GM10847 (cell line): ENCODE data around the gene ZNF674.

Experiments
- POLR2A ChIP-seq: IDR thresholded peaks from 2 replicates; pipeline ENCODE4 v1.6.1; 2011; ENCODE audit not compliant: insufficient read length; ENCODE audit errors: extremely low read depth

ZNF674 gene

DNA sequence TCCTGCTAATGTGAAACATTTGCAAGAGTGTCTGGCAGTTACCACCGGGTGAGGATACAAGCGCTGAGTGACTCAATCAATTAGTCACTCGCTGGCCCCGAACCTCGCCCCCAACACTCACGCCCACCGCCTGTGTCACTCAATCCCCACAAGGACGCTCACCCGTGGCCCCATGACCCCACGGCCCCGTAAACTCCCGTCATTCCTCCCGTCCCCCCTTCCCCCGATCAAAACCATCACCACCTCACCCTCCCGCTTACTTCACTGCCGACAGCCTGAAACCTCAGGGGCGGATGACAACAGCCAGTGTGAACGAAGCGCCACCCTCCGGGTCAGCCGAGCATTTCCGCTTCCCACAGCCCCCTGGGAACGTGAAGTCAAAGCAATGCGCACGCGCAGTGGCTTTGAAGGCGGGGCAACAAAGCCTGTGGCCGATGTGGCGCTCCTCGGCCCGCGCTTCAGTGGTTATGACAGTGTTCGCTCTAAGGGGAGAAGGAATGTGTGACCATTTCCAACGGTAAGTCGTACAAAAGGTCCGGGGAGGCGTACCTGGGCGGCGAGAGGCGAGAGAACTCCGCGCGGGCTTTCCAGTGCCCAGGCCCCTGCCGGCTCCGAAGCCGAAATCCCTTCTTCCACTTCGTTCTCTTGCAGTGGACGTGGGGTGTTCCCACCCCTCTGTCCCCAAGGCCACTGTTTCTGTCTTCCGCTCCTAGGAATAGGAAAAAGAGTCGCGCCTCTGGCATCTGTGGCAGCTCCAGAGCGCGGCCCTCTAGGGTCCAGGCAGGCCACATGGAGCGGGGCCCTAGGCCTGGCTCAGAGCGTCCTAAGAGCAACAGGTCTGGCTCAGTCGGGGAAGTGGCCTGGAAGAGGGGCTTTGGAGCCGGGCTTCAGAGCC lies at the start of gene ZNF674:
TSS of gene ZNF674 (minus strand) at position 311 of the 895 bp plus-strand sequence. CDS start 3,334 bp downstream, outside the sequence.
- TF ChIP-seq POLR2A = peak; percentile 60

DNA sequence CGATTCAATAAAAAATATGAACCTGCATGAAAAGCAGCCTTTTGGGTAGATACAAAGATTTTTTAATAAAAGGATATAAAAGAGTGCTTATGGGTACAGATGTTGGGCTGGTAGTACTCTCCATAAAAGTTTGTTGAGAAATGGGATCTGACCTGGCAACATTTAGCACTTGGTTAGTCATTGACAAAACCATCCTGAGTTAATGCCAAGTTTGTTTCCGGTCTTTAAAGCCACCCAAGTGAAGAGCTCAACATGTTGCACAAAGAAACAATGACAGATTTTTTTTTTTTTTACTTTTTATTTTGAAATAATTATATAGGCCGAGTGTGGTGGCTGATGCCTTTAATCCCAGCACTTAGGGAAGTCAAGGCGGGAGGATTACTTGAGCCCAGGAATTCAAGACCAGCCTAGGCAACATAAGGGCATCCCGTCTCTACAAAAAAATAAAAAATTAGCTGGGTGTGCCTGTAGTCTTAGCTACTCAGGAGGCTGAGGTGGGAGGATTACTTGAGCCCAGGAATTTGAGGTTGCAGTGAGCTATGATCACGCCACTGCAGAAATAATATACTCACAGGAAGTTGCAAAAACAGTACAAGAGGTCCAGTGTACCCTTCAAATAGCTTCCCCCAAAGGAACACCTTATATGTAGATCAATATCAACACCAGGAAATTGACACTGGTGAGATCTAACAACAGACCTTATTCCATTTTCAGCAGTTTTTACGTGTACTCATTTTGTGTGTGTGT lies 44.9 kb upstream of the ZNF674 start:
- TF ChIP-seq POLR2A = no peak

- no peak for TF ChIP-seq POLR2A
These were observed 43.0 kb upstream of the ZNF674 start for GRCh38 chrX:46588263-46588662.

DNA sequence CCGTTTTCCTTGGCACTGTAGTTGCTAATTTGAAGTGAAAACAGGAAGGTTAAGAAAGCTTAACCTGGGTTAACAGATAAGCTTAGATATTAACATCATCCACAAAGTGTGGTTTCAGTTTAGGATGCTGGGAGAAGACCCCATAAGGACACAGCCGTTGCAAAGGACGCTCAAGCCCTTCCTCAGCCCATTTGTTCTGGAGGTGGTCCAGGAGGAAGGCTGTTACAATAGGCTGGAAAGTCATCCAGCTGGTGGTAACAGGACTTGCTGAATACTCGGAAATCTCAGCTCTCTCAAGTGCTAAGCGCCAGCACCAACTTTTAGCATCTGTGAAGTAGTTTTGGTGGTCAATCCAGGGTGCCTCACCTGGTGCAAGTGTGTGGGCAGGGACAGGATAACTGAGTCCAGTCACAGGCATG lies 42.5 kb upstream of the ZNF674 start:
- TF ChIP-seq POLR2A = no peak

- no peak for TF ChIP-seq POLR2A
These were observed 41.9 kb upstream of the ZNF674 start for GRCh38 chrX:46587158-46587557.

GRCh38 chrX:46584736-46585135 lies 39.5 kb upstream of the ZNF674 start:
- TF ChIP-seq POLR2A = no peak

GRCh38 chrX:46582966-46583365 lies 37.7 kb upstream of the ZNF674 start:
- TF ChIP-seq POLR2A = no peak

DNA sequence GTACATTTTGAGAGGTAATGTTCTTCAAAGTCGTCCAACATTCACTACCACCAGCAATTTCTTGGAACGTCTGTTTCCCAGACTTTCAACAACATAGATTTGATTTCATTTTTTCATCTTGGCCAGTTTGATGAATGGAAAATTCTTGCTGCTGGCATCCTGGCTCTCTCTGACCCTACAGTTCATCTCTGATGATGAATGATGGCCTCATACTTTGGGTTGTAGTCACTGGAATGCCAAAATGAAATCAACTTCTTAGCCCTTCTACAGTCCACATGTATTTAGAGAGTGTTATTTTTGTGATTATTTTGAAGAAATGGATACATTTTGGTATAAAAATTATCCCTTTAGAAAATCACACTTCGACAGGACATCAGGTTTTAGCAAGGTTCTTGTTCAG lies 37.1 kb upstream of the ZNF674 start:
- no peak for TF ChIP-seq POLR2A

- no peak for TF ChIP-seq POLR2A
These were observed 35.4 kb upstream of the ZNF674 start for GRCh38 chrX:46580613-46581012.

DNA sequence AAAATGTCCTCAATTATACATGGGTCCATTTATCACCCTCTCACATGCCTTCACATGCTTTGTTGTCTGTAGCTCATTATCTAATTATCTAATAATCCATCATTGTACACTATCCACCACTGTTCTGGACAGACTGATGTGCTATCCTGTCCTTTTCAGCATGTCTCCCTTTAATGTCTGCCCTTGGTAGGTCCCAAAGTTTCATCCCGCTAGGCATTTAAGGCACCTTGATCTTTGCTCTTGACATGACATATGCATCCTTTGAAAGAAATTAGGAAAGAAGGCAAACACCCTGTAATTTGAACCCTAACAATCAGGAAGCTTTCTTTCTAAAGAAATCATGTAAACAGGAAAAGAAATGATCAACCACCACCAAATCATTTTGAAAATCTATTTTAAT lies 34.0 kb upstream of the ZNF674 start:
- no peak for TF ChIP-seq POLR2A

DNA sequence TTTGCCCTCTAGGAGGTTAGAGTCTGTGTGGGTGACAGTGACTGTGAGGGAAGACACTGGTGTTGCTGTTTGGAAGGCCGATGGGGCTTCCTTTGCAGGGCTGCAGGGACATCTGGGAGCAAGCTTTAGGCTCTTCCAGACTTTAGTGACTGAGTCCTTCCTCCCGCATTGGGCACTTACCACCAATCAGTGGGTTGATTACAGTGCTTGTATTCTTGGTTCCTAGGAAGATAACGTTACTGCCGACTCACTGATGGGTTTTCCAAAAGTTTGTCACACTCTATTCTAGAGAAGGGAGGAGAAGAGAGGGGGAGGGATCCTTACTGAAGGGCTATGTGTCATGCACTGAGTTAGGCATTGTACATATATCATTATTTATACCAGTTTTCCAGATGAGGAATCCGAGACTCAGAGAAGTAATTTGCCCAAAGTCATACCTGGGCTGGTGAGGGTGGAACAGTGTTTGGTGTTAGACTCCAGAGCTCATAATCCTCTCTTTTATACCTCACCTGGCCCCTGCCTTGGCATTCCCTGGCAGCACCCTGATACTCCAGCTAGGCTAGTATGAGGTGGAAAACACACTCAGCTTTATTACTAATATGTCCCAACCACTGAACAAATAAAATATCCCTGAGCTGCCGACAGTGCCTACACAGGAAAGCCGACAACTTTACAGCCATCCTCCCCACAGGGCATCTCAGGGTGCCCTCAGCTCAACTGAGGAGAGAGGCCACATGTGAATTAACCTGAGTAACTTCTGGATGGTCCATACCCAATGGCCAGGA lies 32.2 kb upstream of the ZNF674 start:
- TF ChIP-seq POLR2A = no peak

GRCh38 chrX:46576458-46576857 lies 31.2 kb upstream of the ZNF674 start:
- TF ChIP-seq POLR2A = no peak

GRCh38 chrX:46575991-46576392 lies 30.8 kb upstream of the ZNF674 start:
- TF ChIP-seq POLR2A = no peak

DNA sequence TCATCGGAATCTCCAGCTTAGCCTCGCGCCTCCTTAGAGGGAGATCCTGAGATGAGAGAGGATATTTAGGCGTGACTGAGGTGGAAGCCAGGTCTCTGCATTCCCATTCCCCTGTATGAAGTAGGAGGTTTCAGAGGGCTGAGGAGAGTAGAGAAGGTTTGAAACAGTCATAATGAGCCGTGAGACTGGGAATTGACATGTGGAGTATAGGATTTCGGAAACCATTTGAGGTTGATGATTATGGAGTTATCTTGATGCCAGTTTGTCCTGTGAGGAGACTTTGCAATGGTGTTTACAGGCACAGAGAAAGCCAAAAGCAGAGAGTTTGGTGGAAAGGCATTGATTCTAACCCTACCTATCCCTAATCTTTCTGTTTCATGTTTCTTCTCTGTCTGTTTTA lies 30.4 kb upstream of the ZNF674 start:
- TF ChIP-seq POLR2A = no peak

DNA sequence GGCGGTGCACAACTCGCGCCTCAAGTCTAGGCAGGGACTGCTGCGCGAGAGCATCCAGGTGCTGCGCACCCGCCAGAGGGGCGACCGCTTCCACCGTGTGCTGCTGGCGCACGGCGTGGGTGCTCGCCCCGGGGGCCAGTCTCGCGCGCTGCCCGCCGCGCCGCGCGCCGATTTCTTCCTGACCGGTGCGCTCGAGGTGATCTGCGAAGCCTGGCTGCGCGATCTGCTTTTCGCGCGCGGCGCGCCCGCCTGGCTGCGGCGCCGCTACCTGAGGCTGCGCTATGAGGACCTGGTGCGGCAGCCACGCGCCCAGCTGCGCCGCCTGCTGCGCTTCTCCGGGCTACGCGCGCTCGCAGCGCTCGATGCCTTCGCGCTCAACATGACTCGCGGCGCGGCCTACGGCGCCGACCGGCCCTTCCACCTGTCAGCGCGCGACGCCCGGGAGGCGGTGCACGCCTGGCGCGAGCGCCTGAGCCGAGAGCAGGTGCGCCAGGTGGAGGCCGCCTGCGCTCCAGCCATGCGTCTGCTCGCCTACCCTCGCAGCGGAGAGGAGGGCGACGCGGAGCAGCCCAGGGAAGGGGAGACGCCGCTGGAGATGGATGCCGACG lies 29.7 kb upstream of the ZNF674 start:
- TF ChIP-seq POLR2A = no peak
